Urothelium cell line (cell line): ENCODE measurements around the gene DYNLL1.
"Not testable (repeated sequence)": the region's sequence is repeated elsewhere in the genome, so short reads cannot be mapped to it uniquely, and the experiment has no call there.

ENCODE experiments used
- DNase-seq: peaks from one replicate; pipeline ENCODE4 v3.0.0; 2011; ENCODE audit warnings: low spot score, mixed read lengths
- FAIRE-seq: peaks from 2 replicates; lab custom pipeline; 2011; peaks lifted over from hg19 to GRCh38; lab: Jason Lieb, UNC

Gene DYNLL1

DNA sequence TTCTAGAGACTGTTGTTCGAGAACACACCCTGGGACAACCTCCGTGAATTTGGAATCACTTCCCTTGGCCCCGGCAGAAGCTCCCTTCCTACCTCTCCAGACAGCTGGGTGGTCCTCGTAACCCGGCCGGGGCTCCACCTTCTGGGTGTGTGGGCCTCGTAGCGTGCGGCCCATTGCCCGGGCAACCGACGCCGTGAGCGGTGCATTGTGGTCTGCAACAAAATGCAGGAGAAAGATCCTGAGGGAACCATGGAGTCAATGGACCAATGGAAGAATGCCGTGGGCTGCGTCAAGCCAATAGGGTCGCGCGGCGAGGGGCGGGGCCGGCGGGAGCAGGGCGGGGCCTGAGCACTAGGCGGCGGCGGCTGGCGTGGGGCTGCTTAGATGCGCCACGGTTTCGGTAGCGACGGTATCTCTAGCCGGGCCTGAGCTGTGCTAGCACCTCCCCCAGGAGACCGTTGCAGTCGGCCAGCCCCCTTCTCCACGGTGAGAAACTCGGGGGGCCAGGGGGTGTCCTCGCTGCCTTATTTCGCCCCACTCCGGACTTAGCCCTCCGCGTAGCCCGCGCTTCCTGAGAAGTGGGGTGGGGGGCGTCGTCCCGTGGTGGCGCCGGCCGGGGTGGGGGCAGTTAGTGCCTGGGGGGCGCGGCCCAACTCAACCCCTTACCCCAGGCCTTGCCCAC is at the start of gene DYNLL1:
Gene DYNLL1, plus strand, starts transcription at position 383 of the 682 bp plus-strand sequence. CDS start 309 bp downstream, outside the sequence.
- FAIRE-seq (no peak), DNase-seq (peak; percentile 98)

DNA sequence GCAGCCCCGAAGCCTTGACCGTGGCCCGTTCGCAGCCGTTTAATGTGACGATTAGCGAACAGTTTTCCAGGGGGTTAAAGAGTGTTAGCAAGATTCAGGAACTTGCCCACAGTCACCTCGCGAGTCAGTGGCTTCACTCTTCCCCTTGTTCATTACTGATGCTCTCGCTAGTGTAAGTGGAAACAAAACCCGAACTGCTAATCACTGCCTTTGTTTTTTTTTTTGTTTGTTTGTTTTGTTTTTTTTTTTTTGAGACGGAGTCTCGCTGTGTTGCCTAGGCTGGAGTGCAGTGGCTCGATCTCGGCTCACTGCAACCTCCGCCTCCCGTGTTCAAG is 49.1 kb upstream of the DYNLL1 start:
- not testable (repeated sequence) for DNase-seq, FAIRE-seq

GRCh38 chr12:120447992-120448391 is 47.9 kb upstream of the DYNLL1 start:
- DNase-seq = no peak

DNA sequence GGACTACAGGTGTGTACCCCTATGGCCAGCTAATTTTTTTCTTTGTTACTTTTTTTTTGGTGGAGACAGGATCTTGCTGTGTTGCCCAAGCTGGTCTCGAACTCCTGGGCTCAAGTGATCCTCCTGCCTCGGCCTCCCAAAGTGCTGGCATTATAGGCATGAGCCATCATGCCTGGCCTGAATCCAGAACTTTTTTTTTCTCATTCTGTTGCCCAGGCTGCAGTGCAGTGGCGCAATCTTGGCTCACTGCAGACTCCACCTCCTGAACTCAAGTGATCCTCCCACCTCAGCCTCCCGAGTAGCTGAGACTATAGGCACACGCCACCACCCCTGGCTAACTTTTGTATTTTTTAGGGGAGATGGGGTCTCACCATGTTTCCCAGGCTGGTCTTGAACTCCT is 43.4 kb upstream of the DYNLL1 start:
- not testable (repeated sequence) for FAIRE-seq, DNase-seq

More at GRCh38 chr12:120447992-120448391, 47.9 kb upstream of the DYNLL1 start:
- FAIRE-seq = no peak

GRCh38 chr12:120453060-120453750 is 42.7 kb upstream of the DYNLL1 start:
- FAIRE-seq = no peak
- DNase-seq = no peak

- DNase-seq = no peak
- FAIRE-seq = no peak
These were observed 41.9 kb upstream of the DYNLL1 start for GRCh38 chr12:120453977-120454376.

GRCh38 chr12:120455302-120455701 is 40.6 kb upstream of the DYNLL1 start:
- FAIRE-seq = no peak
- no peak for DNase-seq

- no peak for FAIRE-seq
- DNase-seq = no peak
These were observed 38.8 kb upstream of the DYNLL1 start for GRCh38 chr12:120457133-120457532.

GRCh38 chr12:120460157-120460556 is 35.8 kb upstream of the DYNLL1 start:
- no peak for DNase-seq
- FAIRE-seq = no peak

DNA sequence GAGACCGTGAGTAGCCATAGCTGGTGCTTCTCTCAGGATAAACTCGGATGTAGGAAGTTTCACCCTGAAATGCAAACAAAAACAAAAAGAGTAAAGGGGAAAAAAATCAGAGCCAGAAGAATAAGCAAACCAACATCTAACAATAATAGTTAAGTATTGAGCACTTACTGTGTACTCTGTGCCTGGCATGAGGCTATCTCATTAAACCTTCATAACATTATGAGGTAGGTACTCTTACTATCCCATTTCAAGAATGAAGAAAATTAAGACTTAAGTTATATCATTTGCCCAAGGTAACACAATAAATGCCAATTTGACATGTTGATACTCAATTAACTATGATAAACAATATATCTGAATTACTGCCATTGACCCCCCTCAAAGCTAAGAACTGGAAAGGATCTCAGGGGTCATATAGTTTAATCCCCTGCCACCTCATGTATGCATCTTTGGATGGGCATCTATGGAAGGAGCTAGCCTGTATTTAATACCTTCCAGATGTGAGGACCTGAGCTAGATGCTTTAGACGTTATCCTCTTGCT is 33.7 kb upstream of the DYNLL1 start:
- FAIRE-seq (no peak), DNase-seq (no peak)

- DNase-seq (no peak), FAIRE-seq (no peak)
These were observed 32.2 kb upstream of the DYNLL1 start for GRCh38 chr12:120463712-120464111.

- FAIRE-seq (no peak), DNase-seq (no peak)
These were observed 30.2 kb upstream of the DYNLL1 start for GRCh38 chr12:120465756-120466155.

DNA sequence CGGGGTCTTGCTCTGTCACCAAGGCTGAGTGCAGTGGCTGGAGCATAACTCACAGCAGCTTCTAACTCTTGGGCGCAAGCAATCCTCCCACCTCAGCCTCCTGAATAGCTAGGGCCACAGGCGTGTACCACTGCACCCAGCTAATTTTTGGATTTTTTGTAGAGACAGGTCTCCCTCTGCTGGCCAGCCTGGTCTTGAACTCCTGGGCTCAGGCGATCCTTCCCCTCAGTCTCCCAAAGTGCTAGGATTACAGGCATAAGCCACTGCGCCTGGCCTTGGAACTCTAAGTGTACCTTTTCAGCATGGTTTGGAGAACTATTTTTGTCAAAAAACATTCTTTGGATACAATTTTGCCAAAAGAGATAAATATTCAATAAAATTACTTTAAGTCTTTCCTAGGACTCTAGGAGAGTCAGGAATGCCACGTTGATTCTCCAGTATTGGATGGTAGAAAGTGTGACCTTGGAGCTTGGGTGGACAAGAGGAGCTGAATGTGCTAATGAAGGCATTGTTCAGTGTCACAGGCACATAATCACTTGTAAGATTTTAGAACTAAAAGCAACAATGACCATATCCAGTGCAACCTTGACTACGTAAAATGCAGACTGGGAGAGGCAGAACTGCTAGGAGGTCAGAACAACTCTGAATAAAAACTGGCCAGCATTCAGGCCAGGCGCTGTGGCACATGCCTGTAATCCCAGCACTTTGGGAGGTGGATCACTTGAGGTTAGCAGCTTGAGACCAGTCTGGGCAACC is 29.2 kb upstream of the DYNLL1 start:
- DNase-seq (no peak), FAIRE-seq (no peak)

DNA sequence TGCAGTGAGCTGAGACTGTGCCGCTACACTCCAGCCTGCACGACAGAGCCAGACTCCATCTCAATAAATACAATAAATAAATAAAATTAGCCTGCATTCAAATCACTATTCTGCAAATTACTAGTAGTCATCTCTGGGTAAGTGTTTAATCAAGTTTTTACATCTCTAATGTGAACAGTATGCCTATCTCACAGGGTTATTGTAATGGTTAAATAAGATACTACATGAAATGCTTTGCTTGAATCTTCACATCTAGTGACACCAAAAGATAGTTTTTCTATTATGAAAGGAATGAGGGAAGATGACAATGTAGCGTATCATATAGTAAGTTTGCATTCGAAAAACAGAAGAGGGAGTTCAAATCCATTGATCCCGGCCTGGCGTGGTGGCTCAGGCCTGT is 28.5 kb upstream of the DYNLL1 start:
- FAIRE-seq (no peak), DNase-seq (no peak)

DNA sequence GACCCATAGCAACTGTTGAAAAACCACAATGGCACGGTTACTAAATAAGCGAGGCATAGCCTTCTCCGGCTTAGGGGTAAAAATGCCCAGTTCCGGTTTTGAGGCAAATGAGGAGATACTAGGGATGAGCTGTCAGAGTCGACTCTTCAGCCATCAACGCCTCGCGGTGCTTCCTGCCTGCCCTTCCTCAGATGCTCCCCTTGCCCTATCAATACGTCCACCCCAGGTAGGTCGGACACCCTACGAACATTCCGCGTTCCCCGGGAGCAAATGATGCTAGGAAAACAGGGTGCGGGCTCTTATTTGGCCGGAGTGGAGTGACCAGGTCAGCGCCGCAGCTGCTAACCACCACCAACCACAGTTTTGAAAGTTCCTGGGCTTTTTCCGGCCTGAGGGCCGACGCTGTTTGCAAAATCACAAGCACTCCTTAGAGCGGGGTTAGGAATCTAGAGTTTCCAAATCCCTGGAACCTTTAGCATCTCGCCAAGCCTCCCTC is 27.5 kb upstream of the DYNLL1 start:
- no peak for DNase-seq

GRCh38 chr12:120468821-120469449 is 27.0 kb upstream of the DYNLL1 start:
- no peak for FAIRE-seq
- DNase-seq = peak; percentile 32

More for the DNA sequence above, 27.5 kb upstream of the DYNLL1 start:
- no peak for FAIRE-seq

GRCh38 chr12:120469450-120470149 is 26.3 kb upstream of the DYNLL1 start, which contains the start of gene SRSF9:
Gene SRSF9 (minus strand): TSS chr12:120469748. CDS start chr12:120469609, 139 bp downstream.
- DNase-seq (peak; percentile 98), FAIRE-seq (no peak)

DNA sequence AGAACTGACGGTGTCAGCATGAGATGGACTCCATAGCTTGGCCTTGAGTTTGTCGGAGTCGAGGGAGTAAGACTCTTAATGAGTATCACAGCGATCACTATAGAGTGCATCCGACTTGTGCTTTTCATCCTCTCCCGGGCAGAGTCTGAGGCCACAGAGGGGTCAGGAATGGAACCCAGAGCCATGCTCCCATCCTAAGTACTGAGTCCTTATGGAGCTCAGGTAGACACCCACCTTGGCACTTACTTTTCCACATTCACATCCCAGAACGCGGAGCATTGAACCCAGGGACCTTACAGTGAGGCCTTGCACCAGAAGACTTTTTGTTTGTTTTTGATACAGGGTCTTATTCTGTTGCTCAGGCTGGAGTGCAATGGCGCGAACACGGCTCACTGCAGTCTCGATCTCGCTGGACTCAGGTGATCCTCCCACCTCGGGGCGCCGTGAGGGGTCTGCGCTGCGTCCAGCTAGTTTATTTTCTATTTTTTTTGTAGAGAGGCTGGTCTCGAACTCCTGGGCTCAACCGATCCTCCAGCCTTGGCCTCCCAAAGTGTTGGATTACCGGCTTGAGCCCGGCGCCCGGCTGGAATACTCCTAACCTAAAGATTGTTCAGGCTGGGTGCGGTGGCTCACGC is 25.6 kb upstream of the DYNLL1 start:
- no peak for FAIRE-seq
- DNase-seq = no peak

DNA sequence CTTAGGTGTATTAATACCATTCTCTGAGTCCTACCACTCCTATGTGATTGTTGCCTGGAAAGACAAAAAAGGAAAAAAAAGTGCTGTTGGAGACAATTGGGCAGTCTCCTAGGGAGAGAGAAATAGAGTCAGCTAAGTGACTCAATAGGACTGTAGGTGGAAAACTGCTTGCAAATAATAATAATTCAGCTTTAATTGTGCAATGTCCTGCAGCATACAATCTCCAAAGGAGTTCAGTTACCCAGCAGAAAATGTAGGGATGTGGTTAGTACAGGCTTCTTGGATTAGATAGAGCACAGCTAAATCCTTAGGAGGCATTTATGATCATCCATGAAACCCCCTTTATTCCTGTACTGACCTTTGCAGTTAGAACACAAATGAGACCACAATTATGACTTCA is 23.4 kb upstream of the DYNLL1 start:
- DNase-seq = no peak
- FAIRE-seq = no peak
